Measurements from ENCODE around the gene DDX31.

The DDX31 gene

DNA sequence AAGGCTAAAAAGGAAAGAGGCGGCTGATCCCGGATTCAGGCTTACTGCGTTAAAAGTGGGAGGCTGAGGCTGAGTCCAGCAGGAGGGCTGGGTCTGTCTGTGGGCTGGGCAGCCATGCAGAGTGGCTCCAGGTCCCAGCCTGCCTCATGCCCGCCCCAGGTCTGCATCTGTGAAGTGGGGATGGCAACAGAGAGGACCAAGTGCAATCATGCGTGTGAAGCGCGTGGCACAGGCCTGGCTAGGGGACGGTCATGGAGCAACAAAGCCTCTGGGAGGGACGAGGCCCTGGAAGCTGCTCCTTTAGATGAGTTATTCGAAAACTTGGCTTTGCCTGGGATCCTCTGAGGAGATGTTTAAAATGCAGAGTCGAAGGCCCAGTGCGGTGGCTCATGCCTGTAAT lies 117.7 kb downstream of the DDX31 start:
- no peak for DNase-seq (ENCODE audit: low read depth)
- TF ChIP-seq, protein P1, sequence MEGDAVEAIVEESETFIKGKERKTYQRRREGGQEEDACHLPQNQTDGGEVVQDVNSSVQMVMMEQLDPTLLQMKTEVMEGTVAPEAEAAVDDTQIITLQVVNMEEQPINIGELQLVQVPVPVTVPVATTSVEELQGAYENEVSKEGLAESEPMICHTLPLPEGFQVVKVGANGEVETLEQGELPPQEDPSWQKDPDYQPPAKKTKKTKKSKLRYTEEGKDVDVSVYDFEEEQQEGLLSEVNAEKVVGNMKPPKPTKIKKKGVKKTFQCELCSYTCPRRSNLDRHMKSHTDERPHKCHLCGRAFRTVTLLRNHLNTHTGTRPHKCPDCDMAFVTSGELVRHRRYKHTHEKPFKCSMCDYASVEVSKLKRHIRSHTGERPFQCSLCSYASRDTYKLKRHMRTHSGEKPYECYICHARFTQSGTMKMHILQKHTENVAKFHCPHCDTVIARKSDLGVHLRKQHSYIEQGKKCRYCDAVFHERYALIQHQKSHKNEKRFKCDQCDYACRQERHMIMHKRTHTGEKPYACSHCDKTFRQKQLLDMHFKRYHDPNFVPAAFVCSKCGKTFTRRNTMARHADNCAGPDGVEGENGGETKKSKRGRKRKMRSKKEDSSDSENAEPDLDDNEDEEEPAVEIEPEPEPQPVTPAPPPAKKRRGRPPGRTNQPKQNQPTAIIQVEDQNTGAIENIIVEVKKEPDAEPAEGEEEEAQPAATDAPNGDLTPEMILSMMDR (conservative IDR thresholded peaks at IDR 0.05; ENCODE audit: low read depth, low read length) = no peak
- H3K4me3 ChIP-seq (ENCODE audit: low read length) = no peak overlapping the region

DNA sequence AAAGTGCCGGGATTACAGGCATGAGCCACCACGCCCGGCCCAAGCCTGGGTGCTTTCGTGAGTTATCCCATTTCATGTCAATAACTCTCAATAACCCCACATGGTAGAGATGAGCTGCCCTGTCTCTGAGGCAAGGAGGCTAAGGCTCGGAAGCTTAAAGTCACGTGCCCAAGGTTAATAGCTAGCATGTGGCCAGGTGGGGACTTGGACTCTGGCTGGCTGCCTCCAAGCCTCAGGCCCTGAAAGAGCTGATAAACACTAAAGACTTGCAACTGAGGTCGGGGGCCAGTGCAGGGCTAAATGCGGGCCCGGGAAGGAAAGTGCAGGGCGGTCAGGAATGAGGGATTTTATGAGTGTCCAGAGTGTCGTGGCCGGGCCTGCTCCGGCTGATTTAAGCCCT lies 118.2 kb downstream of the DDX31 start:
- H3K4me3 ChIP-seq (ENCODE audit: low read length) = no peak overlapping the region
- TF ChIP-seq, protein P1 (conservative IDR thresholded peaks at IDR 0.05; ENCODE audit: low read depth, low read length) = no peak
- no peak for DNase-seq (ENCODE audit: low read depth)

DNA sequence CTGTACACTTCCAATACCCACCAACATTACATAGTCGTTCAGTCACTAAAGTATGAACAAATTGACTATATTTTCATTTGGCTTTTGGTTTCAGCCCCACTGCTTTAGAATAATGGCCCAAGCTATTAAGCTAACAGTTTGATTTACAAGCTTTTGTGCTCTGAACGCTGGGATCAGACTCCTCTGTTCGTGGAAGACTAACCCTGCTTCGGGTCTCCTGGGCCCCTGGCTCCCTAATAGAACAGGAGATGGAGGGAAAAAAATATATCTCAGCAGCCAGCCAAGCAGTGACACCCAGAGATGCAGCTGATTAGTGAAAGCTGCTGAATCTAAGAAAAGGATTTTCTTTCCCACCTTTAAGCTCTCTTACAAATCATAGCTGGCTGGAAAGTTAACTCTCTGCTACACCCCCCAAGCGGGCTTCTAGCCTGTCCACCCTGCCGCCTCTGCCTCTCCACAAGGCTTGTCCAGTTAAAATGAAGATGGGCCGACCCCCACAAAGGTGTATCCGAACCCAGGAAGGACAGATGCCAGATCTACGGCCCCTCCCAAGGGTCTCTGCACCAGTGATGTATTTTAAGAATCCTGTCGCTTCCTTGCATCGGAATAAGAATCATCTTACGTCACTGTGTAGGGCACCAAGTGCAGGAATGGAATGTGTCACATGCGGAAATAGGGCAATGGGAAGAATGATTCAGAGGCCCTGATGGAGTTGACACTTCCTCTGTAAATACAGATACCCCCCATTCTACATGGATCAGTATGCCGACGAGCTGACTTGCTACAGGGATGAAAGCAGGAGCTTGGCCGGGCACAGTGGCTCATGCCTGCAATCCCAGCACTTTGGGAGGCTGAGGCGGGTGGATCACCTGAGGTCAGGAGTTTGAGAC lies 120.8 kb downstream of the DDX31 start:
- TF ChIP-seq, protein P1 (conservative IDR thresholded peaks at IDR 0.05; ENCODE audit: low read depth, low read length) = no peak
- DNase-seq (ENCODE audit: low read depth) = peak; percentile 44
- H3K4me3 ChIP-seq (ENCODE audit: low read length) = no peak overlapping the region

DNA sequence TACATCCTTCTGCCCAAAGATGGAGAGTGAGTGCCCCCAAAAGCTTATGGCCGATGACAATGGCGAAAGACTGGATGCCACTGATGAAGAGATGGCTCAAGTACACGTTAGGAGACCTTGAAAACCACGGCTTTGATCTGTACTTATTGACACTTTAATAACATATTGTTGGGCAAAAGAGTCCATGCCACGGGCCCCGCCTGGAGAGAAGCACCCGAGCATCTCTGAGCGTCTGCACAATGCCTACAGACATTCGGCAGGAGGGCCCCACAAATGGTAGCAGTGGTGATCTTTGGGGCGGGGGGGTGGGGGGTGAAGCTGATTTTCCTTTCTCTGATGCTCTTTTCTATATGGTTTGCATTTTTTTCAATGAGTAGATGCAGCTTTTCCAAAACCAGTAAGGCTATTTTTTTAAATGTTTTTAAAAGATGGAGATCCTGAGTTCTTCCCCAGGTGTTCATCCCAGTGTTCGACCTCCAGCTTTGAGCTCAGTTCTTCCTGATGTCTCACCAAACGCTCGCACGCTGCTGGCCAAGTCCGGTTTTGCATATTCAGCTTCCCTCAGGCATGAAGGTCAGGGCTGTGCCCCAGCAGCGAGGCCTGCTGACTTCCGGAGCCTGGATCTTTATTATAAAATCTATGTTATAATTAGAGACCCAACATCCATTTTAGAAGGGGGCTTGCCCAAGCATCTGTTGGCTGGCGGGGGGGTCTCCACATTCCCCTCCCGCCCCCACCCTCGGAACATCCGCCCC lies 121.6 kb downstream of the DDX31 start:
- TF ChIP-seq, protein P1 (conservative IDR thresholded peaks at IDR 0.05; ENCODE audit: low read depth, low read length) = no peak
- no peak for DNase-seq (ENCODE audit: low read depth)

DNA sequence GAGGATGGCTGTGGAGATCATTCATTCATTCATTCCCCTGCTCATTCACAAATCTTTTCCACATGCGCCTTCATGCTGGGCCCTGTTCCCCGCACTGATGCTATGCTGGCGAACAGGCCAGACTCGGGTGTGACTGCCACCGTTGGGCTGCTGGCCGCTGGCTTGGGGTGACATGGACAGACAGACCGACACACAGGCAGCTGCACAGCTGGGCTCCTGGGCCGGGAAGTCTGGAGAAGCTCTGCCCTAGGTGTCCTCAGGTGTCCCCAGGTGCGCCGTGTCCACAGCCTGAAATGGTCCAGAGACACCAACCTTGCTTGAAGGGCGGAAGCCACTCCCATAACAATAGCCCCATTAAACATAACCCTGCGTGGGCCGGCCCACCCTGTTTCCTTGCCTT lies 122.3 kb downstream of the DDX31 start:
- no peak for DNase-seq (ENCODE audit: low read depth)
- no peak overlapping the region for H3K4me3 ChIP-seq (ENCODE audit: low read length)
- TF ChIP-seq, protein P1 (conservative IDR thresholded peaks at IDR 0.05; ENCODE audit: low read depth, low read length) = no peak

More for the DNA sequence above, 121.6 kb downstream of the DDX31 start:
- no peak overlapping the region for H3K4me3 ChIP-seq (ENCODE audit: low read length)

DNA sequence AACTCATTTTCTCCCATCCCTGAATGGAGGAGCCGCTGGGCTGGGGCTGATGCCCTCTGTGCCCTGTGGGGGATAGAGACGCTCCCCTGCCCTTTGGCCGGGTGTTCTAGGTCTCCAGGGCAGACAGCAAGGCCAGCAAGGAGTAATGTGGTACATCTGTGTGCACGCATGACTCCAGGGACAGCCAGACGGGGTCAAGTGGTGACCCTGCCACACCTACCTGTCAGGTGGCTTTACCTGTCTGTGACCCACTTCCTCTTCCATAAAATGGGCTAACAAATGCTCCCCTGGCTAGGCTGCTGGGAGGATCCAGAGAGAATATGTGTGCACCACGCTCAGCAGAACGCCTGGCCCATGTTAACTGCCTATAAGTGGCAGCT lies 122.7 kb downstream of the DDX31 start:
- no peak for DNase-seq (ENCODE audit: low read depth)
- H3K4me3 ChIP-seq (ENCODE audit: low read length) = no peak overlapping the region
- TF ChIP-seq, protein P1 (conservative IDR thresholded peaks at IDR 0.05; ENCODE audit: low read depth, low read length) = no peak
